GM18520 (cell line): ENCODE measurements around the gene BRICD5.

Source experiments
- ATAC-seq: cut with Tn5 transposase; IDR thresholded peaks from one replicate; pipeline ENCODE4 v1.9.1; 2021; ENCODE audit not compliant: unreplicated experiment

BRICD5 gene

DNA sequence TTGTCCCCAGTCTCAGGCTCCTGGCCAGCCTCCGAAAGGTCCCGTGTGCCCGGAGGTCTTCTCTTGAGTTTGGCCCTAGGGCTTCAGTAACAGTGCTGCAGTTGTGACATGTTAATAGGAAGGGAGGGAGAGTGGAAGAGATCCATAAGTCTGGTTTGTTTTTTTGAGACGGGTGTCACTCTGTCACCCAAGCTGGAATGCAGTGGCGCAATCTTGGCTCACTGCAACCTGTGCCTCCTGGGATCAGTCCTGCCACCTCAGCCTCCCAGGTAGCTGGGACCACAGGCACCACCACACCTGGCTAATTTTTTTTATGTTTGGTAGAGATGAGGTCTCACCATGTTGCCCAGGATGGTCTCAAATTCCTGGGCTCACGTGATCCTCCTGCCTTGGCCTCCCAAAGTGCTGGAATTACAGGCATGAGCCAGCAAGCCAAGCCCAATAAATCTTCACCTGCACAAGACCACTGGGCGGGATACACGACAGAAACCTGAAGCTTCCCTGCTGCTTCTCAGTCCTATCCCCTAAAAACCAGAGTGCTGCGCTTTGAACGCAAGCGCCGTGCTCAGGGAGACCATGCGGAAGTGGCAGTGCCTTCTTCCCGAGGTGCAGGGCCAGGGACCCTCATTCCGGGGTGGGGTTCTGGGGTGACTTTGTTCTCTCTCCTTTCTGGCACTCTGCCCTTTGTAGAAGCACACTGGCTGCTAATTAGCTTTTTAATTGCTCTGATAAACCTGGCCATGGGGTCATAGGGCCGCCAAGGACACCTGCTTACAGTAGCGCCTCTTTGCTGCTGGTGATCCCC lies 44.2 kb downstream of the BRICD5 start:
- no peak for ATAC-seq

GRCh38 chr16:2165861-2166260 lies 44.8 kb downstream of the BRICD5 start:
- ATAC-seq = no peak

DNA sequence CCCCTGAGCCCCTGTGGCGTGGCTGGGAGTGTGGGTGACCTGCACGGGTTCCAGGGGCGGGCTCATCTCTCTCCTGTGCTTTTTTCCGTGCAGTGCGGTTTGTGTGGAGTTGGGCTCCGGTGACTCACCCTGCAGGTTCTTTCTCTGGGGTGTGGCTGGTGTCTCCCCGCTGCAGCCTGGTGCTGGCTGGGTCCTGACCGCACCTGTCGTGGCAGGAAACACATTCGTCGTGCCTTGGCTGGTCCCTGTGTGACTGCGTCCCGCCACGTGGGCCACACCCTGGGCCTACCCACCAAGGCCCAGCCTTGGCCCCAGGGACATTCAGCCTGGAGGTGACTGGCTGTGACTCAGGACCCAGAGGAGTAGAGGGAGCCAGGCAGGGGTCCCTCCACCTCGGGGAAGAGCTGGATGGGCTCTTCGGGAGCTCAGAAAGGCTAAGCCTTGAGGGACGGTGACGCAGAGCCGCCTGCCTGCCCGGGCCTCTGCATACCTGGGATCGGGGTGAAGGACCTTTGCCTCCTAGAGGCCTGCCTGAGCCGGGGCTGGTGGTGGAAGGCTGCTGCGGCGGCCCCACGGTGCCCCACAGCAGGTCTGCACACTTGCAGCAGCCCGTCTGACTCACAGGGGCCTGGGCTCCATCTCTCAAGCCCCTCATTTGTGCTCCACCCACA lies 47.3 kb downstream of the BRICD5 start:
- ATAC-seq = no peak

- ATAC-seq = no peak
These were observed 48.0 kb downstream of the BRICD5 start for GRCh38 chr16:2162676-2163118.

DNA sequence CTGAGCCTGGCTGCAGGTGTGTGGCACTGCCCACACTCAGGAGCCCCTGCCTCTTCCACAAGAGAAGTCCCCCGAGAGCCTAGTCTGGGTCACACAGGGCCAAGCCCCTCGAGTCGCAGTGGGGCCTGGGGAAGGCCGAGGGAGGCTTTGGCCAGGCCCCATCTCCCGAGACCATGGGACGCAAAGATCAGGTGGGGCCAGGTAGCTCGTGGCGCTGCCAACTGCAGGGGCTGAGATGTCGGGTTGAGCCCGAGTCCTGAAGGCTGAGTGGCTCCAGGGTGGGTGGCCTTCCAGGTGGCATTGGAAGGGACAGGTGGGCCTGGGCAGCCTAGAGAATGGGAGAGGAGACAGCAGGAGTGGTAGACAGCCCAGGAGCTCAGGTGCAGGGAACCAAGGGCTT lies 48.8 kb downstream of the BRICD5 start:
- ATAC-seq = no peak

DNA sequence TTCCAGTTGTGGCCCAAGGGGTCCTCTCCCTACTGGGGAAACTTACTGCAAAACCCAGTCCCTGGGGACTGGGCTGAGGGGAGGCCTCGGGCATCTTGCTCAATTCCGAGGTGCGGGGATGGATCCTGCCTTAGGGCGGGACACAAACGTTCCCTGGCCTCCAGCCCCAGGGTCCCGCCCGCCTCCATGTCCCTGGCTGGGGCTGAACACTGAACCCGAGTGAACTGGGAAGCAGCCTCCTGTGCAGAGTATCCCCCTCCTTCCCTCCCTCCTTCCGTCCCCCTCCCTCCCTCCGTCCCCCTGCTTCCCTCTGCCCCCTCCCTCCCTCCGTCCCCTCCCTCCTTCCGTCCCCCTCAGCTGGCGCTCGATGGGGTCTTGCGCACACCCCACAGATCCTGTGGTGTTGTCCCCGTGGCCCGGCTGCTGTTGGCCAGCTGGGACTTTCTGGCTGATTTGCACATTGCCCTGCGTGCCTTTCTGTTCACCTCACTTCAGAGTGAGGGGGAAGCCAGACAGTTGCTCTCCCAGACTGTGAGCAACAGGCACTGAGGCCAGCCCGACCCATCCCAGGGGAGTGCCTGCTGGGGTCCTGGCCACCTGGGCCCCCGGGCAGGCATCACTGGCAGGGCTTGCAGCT lies 49.6 kb downstream of the BRICD5 start:
- ATAC-seq = no peak
